ENCODE data around the gene PTPRM. TPM values are rescaled to one million over a fixed set of nuclear protein-coding genes. Genes with fewer than 3 reads are reported as not detected.

The PTPRM gene
- total and polyA plus RNA-seq, 3 donors from 2014 or later: 76.4 to 101 (median 94.6) TPM

- Histone ChIP-seq H3K9me3 (no peaks in the 10 kb centered on the region), H3K27me3 (no peaks in the 10 kb centered on the region), H3K27ac (no peak overlapping the region), H3K4me3 (no peak overlapping the region), H3K4me1 (no peaks in the 10 kb centered on the region), H3K36me3 (ENCODE audit: low read depth, missing control alignments) (no peaks in the 10 kb centered on the region)
- TF ChIP-seq POLR2A (IDR thresholded peaks at IDR 0.05) (no peak), CTCF (IDR thresholded peaks at IDR 0.05) (no peak)
- WGBS, 2 donors: 88 to 91% methylated on average over 10 of the region's 10 CpGs
- intact Hi-C loops (cut with DNase I; ENCODE audit: low total_unique reads): no loop called here
- no peak for DNase-seq
Observed at GRCh38 chr18:8153887-8154583, 586.9 kb downstream of the PTPRM start.

GRCh38 chr18:8162802-8163201 is 595.7 kb downstream of the PTPRM start:
- H3K4me3 ChIP-seq: no peak overlapping the region
- H3K4me1 ChIP-seq: no peaks in the 10 kb centered on the region
- H3K27me3 ChIP-seq: no peaks in the 10 kb centered on the region
- no peak for DNase-seq
- no peaks in the 10 kb centered on the region for H3K36me3 ChIP-seq (ENCODE audit: low read depth, missing control alignments)
- no peak overlapping the region for H3K27ac ChIP-seq
- 88 to 92% methylated on average over 5 of the region's 5 CpGs for WGBS, 2 donors
- H3K9me3 ChIP-seq: no peaks in the 10 kb centered on the region
- TF ChIP-seq CTCF (IDR thresholded peaks at IDR 0.05): no peak
- no peak for TF ChIP-seq POLR2A (IDR thresholded peaks at IDR 0.05)
- intact Hi-C loops (cut with DNase I; ENCODE audit: low total_unique reads): no loop called here

GRCh38 chr18:8163286-8163959 is 596.3 kb downstream of the PTPRM start:
- DNase-seq: no peak
- Histone ChIP-seq H3K27me3 (no peaks in the 10 kb centered on the region), H3K4me3 (no peak overlapping the region), H3K4me1 (no peaks in the 10 kb centered on the region), H3K9me3 (no peaks in the 10 kb centered on the region), H3K36me3 (ENCODE audit: low read depth, missing control alignments) (no peaks in the 10 kb centered on the region), H3K27ac (no peak overlapping the region)
- no peak for TF ChIP-seq POLR2A (IDR thresholded peaks at IDR 0.05)
- no peak for TF ChIP-seq CTCF (IDR thresholded peaks at IDR 0.05)
- intact Hi-C loops (cut with DNase I; ENCODE audit: low total_unique reads): no loop called here
- 66 to 91% methylated on average over 4 of the region's 4 CpGs for whole genome bisulfite sequencing, 2 donors

GRCh38 chr18:8165095-8165494 is 598.0 kb downstream of the PTPRM start:
- Histone ChIP-seq H3K4me3 (no peak overlapping the region), H3K27me3 (no peaks in the 10 kb centered on the region), H3K27ac (no peak overlapping the region), H3K36me3 (ENCODE audit: low read depth, missing control alignments) (no peaks in the 10 kb centered on the region), H3K9me3 (no peaks in the 10 kb centered on the region), H3K4me1 (no peaks in the 10 kb centered on the region)
- intact Hi-C loops (cut with DNase I; ENCODE audit: low total_unique reads): no loop called here
- WGBS, 2 donors: 96% methylated on average over 6 of the region's 6 CpGs
- DNase-seq: no peak
- TF ChIP-seq CTCF (IDR thresholded peaks at IDR 0.05): no peak
- TF ChIP-seq POLR2A (IDR thresholded peaks at IDR 0.05): no peak
